ENCODE results near the gene INSYN2B.
"Not testable (repeated sequence)": the region's sequence is repeated elsewhere in the genome, so short reads cannot be mapped to it uniquely, and the experiment has no call there.

DNA sequence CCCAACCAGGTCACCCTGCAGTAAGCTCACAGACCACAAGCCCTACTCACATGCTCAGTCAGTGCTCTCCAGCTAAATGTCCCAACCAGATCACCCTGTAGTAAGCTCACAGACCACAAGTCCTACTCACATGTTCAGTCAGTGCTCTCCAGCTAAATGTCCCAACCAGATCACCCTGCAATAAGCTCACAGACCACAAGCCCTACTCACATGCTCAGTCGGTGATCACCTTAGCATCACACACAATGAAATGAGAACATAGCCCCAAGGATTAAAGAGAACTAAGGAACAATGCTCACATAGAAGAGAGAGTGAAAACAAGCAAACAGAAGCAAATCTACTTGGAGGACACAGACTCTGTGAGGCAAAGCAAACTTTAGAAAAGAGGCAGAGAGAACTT, 145.8 kb downstream of the INSYN2B start:
- not testable (repeated sequence) for TF ChIP-seq EZH2 (IDR thresholded peaks at IDR 0.05; ENCODE audit: low read length, unreplicated experiment); EZH2phosphoT487 (IDR thresholded peaks at IDR 0.05; ENCODE audit: borderline replicate concordance, low read length); CTCF (conservative IDR thresholded peaks at IDR 0.05; ENCODE audit: low read depth, low read length)
